Smooth muscle cell (in vitro differentiated cells): Measurements from ENCODE around the gene ISG20. TPM values are rescaled to one million over a fixed set of nuclear protein-coding genes. Genes with fewer than 3 reads are reported as not detected.

Source experiments
- DNase-seq: peaks from one replicate; lab custom pipeline; 2025; ENCODE audit not compliant: unreplicated experiment; lab: John Stamatoyannopoulos, UW
- H2AFZ ChIP-seq: fragments of 200-600 bp; sonication (generic); 2 replicates; pipeline ENCODE4 v1.6.0; 2016; ENCODE audit warnings: antibody characterized with exemption, low read depth, mild to moderate bottlenecking
- H3F3A ChIP-seq: fragments of 200-600 bp; sonication (generic); 2 replicates; pipeline ENCODE4 v1.6.0; 2017; ENCODE audit warnings: antibody characterized with exemption, low read depth
- H3K27ac ChIP-seq: fragments of 200-600 bp; sonication (generic); 2 replicates; pipeline ENCODE4 v1.5.1; 2016; ENCODE audit warnings: low read depth, mild to moderate bottlenecking
- H3K27me3 ChIP-seq: fragments of 200-600 bp; sonication (generic); 2 replicates; pipeline ENCODE4 v1.6.1; 2016; ENCODE audit warnings: low read depth, mild to moderate bottlenecking
- H3K36me3 ChIP-seq: fragments of 200-600 bp; sonication (generic); 2 replicates; pipeline ENCODE4 v1.5.1; 2016; ENCODE audit warnings: low read depth
- H3K4me1 ChIP-seq: fragments of 200-600 bp; sonication (generic); 2 replicates; pipeline ENCODE4 v1.5.1; 2016; ENCODE audit warnings: low read depth
- H3K4me2 ChIP-seq: fragments of 200-600 bp; sonication (generic); 2 replicates; pipeline ENCODE4 v1.6.0; 2016; ENCODE audit warnings: mild to moderate bottlenecking
- H3K4me3 ChIP-seq: fragments of 200-600 bp; sonication (generic); 2 replicates; pipeline ENCODE4 v1.5.1; 2016; ENCODE audit warnings: mild to moderate bottlenecking
- H3K79me2 ChIP-seq: fragments of 200-600 bp; sonication (generic); 2 replicates; pipeline ENCODE4 v1.6.0; 2016; ENCODE audit warnings: low read depth, mild to moderate bottlenecking
- H3K9ac ChIP-seq: fragments of 200-600 bp; sonication (generic); 2 replicates; pipeline ENCODE4 v1.6.0; 2016; ENCODE audit warnings: low read depth
- H3K9me3 ChIP-seq: fragments of 200-600 bp; sonication (generic); replicated peaks from 2 replicates; pipeline ENCODE4 v1.5.1; 2016; ENCODE audit warnings: low read depth
- H4K20me1 ChIP-seq: fragments of 200-600 bp; sonication (generic); 2 replicates; pipeline ENCODE4 v1.6.0; 2016; ENCODE audit warnings: low read depth
- CTCF ChIP-seq: fragments of 200-600 bp; sonication (generic); IDR thresholded peaks from 2 replicates; pipeline ENCODE4 v1.5.1; 2017; ENCODE audit warnings: borderline replicate concordance, mild to moderate bottlenecking, antibody characterized with exemption; ENCODE audit not compliant: insufficient read depth, poor library complexity, severe bottlenecking
- WGBS: methylation state at CpG from one replicate; pipeline ENCODE4 v1.1.7; 2016; ENCODE audit warnings: low lambda C conversion rate; 5-methylcytosine and 5-hydroxymethylcytosine counted together
- polyA plus RNA-seq: library from polyadenylated mRNA; unstranded; fragments of >200 nt; fragmentation: Nextera tagmentation; extraction: Ambion mirVana; gene quantifications from 2 replicates; pipeline ENCODE4 v1.2.1, GENCODE V29; 2016
- total RNA-seq: library from RNA; depleted of rRNA; stranded (reverse); fragments of >200 nt; gene quantifications from 2 replicates; pipeline ENCODE4 v1.2.3, GENCODE V29; 2014

ISG20 gene
- total and polyA plus RNA-seq, 2 experiments from 2014 or later = 0.81 to 1.1 TPM

- Histone ChIP-seq H3K36me3 (no peaks in the 10 kb centered on the region), H3K4me1 (peaks cover 15% of the 10 kb centered on the region), H3K4me2 (no peak overlapping the region), H4K20me1 (peaks cover 10% of the 10 kb centered on the region), H3K9me3 (no peaks in the 10 kb centered on the region), H3K27ac (no peak overlapping the region), H3F3A (no peaks in the 10 kb centered on the region), H3K4me3 (no peak overlapping the region), H3K9ac (no peak overlapping the region), H2AFZ (no peak overlapping the region), H3K27me3 (no peaks in the 10 kb centered on the region), H3K79me2 (peaks cover 17% of the 10 kb centered on the region)
- 50% methylated on average over 1 of the region's 1 CpG for WGBS
- DNase-seq = no peak
- TF ChIP-seq CTCF = no peak
These were observed 21.0 kb upstream of the ISG20 start for GRCh38 chr15:88617790-88618189.

GRCh38 chr15:88618686-88619085, 20.1 kb upstream of the ISG20 start:
- H2AFZ ChIP-seq = no peak overlapping the region
- no peak for TF ChIP-seq CTCF
- no peak for DNase-seq

GRCh38 chr15:88619796-88620195, 19.0 kb upstream of the ISG20 start:
- H3K36me3 ChIP-seq = no peaks in the 10 kb centered on the region
- H3K79me2 ChIP-seq = peaks cover 37% of the 10 kb centered on the region
- no peak overlapping the region for H2AFZ ChIP-seq
- no peaks in the 10 kb centered on the region for H3K27me3 ChIP-seq
- TF ChIP-seq CTCF = no peak
- no peak overlapping the region for H3K27ac ChIP-seq
- no peak overlapping the region for H3K4me3 ChIP-seq
- peaks cover 23% of the 10 kb centered on the region for H3K4me1 ChIP-seq
- H3K9me3 ChIP-seq = no peaks in the 10 kb centered on the region
- peaks cover 30% of the 10 kb centered on the region for H4K20me1 ChIP-seq
- no peak overlapping the region for H3K4me2 ChIP-seq
- no peak overlapping the region for H3K9ac ChIP-seq
- H3F3A ChIP-seq = no peaks in the 10 kb centered on the region
- WGBS = 71% methylated on average over 2 of the region's 2 CpGs
- no peak for DNase-seq

More at GRCh38 chr15:88618686-88619085, 20.1 kb upstream of the ISG20 start:
- no peaks in the 10 kb centered on the region for H3F3A ChIP-seq
- no peak overlapping the region for H3K27ac ChIP-seq
- no peaks in the 10 kb centered on the region for H3K36me3 ChIP-seq
- no peak overlapping the region for H3K4me2 ChIP-seq
- peaks cover 18% of the 10 kb centered on the region for H4K20me1 ChIP-seq
- H3K4me1 ChIP-seq = peaks cover 19% of the 10 kb centered on the region
- no peak overlapping the region for H3K4me3 ChIP-seq
- H3K27me3 ChIP-seq = no peaks in the 10 kb centered on the region
- H3K9ac ChIP-seq = no peak overlapping the region
- peaks cover 26% of the 10 kb centered on the region for H3K79me2 ChIP-seq
- H3K9me3 ChIP-seq = no peaks in the 10 kb centered on the region

GRCh38 chr15:88620995-88621772, 17.6 kb upstream of the ISG20 start, which contains the start of gene AEN:
Gene AEN, plus strand, starts transcription at chr15:88621340. Its CDS starts 4,870 bp downstream, at chr15:88626210.
- no peaks in the 10 kb centered on the region for H3K9me3 ChIP-seq
- no peak for TF ChIP-seq CTCF
- H2AFZ ChIP-seq = no peak within 1 kb of the TSS
- WGBS = under 1% methylated on average over 66 of the region's 71 CpGs
- peak within 1 kb of the TSS; percentile 99 for H3K27ac ChIP-seq
- peaks cover 15% of the 10 kb centered on the region for H3K4me1 ChIP-seq
- H3F3A ChIP-seq = no peaks in the 10 kb centered on the region
- no peaks in the 10 kb centered on the region for H3K27me3 ChIP-seq
- peak; percentile 74 for DNase-seq
- H4K20me1 ChIP-seq = peaks cover 43% of the 10 kb centered on the region
- peaks cover 50% of the 10 kb centered on the region for H3K79me2 ChIP-seq
- H3K9ac ChIP-seq = peak within 1 kb of the TSS; percentile 100
- H3K4me2 ChIP-seq = peak within 1 kb of the TSS; percentile 97
- H3K36me3 ChIP-seq = no peaks in the 10 kb centered on the region
- peak within 1 kb of the TSS; percentile 85 for H3K4me3 ChIP-seq
